AG08396 (cell line): ENCODE data around the gene MAN1C1.

ENCODE experiments used
- DNase-seq: peaks from one replicate; pipeline ENCODE4 v3.0.0; 2012; ENCODE audit warnings: low spot score, mixed read lengths

MAN1C1 gene

GRCh38 chr1:25742316-25742715, 125.7 kb downstream of the MAN1C1 start:
- no peak for DNase-seq

GRCh38 chr1:25743164-25744139, 126.9 kb downstream of the MAN1C1 start:
- DNase-seq = peak; percentile 69

DNA sequence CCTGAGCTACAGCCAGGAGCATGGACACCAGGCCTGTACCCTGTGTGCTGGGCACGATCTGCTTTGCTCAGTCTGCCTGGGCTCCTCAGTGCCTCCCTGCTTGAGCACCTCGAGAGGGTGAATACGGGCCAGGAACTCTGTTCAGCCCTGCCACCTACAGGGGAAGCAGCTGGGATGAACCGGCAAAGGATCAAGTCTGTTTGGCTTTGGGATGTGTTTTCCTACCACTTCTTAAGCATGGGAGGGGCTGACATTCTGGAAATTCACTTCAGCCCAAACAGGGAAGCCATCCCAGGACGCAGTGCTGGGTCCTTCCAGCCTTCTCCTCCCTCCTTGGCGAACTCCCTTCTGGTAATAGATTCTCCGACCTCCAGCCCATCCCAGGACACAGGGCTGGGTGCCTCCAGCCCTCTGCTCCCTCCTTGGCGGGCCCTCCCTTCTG, 127.6 kb downstream of the MAN1C1 start:
- peak; percentile 78 for DNase-seq

GRCh38 chr1:25744636-25745425, 128.2 kb downstream of the MAN1C1 start:
- no peak for DNase-seq

- DNase-seq = no peak
These were observed 129.9 kb downstream of the MAN1C1 start for GRCh38 chr1:25746299-25747045.

DNA sequence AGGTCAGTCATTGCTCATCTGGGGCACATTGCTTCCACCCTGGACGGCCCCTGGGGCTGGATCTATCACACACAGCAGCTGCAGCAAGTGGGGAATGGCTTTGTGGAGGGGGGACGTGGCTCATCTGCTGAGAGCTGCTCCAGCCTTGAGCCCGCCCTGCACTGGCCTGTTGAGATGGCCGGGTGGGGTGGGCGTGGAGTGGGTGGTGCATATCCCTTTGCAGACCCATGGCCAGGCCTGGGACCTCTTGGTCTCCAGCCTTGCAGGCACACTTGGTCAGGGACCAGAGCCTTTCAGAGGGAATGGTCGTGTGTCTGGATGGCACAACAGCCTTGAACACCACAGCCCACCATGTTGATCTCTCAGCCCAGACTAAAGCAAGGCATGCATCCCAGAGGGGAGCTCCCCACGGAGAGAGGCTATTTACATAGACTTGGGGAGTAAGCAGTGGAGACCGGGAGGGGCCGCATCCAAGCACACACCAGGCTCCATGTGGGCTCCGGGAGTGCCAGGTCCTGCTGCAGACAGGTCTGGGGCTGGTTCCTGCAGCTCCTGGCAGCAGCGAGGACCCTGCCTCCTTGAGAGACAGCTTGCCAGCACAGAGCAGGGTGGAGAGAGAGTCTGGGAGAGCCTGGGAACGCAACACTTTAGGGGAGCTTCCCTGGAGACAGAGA, 130.6 kb downstream of the MAN1C1 start:
- DNase-seq = no peak

GRCh38 chr1:25748531-25749205, 132.1 kb downstream of the MAN1C1 start:
- no peak for DNase-seq

DNA sequence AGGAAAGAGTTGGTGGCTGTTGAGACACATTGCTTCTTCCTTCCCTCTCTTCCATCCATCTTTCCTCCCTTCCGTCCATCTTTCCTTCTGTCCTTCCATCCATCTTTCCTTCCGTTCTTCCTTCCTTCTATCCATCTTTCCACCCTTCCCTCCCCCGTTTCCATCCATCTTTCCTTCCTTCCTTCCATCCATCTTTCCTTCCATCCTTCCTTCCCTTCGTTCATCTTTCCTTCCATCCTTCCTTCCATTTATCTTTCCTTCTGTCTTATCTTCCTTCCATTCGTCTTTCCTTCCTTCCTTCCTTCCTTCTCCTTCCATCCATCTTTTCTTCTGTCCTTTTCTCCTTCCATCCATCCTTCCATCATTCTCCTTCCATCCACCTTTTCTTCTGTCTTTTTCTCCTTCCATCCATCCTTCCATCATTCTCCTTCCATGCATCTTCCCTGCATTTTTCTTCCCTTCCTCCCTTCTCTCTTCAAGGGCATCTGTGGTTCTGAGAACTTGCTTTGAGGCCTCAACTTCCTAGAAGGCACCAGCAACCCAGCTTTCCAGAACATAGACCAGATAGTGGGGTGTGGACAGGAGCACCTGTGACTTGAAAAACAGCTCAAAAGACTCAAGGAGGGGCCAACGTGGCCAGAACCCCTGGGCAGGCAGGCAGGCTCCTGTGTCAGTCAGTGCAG, 134.5 kb downstream of the MAN1C1 start:
- no peak for DNase-seq

DNA sequence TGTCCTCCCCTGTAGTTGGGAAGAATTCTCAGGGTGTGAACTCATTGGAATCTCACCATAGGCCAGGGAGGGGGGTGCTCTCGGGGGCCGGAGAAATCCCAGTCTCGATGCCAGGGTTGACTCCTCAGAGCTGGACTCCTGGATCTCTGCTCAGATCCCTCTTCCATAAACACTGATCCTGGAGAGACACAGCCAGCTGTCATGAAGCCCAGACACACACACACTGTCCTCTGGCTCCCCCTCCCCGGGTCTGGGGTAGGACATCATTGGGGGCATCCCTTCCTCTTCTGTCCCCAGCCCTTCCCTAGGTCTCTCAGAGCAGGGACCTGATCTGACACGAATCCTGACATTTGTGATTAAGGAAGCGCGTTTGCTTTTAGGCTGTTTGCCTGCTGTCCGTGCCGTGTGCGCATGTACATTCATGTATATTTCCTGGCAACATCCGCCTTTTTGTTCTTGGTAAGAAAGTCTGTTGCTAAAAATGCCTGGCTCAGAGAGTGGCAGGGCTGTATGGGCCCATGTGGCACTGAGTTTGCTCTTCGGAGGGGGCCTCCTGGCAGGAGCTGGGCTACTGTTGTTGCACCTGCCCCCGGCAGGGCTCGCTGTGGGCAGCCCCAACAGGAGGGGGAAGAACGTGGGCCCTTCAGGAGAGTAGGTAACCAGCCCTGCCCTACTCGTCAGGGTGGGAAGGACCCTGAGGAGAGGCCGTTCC, 138.0 kb downstream of the MAN1C1 start:
- no peak for DNase-seq

- DNase-seq = no peak
These were observed 139.0 kb downstream of the MAN1C1 start for GRCh38 chr1:25755475-25756125.

DNA sequence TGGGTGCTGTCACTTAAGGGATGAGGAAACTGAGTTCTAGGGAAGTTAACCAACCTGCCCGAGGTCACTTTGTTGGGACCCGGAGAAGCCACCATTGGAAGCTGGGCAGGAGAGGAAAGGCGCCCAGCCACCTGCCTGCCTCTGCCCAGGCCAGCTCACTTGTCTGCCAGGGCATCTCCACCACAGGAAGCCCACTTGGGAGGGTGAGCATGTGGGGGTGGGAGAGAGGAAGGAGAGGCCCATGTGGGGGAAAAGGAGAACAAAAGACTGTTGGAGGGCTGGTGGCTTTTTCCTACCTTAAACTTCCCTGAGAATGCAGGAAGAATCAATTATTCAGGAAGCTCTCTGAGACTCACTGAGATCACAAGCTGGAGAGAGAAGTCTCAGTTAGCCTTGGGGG, 139.6 kb downstream of the MAN1C1 start:
- no peak for DNase-seq

- no peak for DNase-seq
These were observed 140.7 kb downstream of the MAN1C1 start for GRCh38 chr1:25757151-25757845.

DNA sequence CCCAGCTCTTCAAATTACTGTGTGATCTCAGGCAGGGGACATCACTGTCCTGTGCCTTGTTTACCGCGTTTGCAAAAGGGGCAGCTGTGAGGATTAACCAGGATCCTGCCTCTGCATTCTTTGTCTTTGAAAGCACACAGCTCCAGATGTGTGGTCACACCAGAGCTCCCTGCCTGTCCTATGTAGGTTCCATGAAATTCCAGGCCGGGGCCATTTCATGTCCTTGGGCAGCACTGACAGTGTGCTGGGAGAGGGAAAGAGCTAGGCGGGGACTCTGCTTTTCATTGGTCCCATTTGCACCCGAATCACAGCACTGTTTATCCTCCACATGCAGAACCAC, 141.2 kb downstream of the MAN1C1 start:
- no peak for DNase-seq

DNA sequence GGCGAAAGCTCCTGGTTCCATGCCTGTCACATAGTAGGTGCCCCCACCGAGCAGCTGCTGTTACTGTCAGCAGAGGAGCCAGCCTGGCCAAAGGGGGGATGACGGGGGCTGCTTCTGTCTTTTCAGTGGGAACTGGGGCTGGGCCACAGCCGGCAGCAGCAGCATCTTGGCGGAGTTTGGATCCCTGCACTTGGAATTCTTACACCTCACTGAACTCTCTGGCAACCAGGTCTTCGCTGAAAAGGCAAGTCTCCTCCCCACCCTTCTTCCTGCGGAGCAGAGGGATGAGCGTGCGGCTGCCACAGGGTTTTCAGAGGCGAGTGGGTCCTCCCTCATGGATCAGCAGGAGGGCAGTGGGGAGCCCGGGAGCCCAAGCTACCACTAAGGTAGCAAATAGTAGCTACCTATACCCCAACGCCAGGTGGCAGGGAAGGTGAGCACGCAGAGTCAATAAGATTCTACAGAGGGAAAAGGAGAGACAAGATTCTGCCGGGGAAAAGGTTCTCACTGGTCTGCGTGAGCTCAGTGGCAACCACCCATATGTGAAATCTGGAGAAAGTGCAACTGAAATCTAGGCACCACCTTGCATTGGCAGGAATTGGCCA, 142.0 kb downstream of the MAN1C1 start:
- DNase-seq = no peak

DNA sequence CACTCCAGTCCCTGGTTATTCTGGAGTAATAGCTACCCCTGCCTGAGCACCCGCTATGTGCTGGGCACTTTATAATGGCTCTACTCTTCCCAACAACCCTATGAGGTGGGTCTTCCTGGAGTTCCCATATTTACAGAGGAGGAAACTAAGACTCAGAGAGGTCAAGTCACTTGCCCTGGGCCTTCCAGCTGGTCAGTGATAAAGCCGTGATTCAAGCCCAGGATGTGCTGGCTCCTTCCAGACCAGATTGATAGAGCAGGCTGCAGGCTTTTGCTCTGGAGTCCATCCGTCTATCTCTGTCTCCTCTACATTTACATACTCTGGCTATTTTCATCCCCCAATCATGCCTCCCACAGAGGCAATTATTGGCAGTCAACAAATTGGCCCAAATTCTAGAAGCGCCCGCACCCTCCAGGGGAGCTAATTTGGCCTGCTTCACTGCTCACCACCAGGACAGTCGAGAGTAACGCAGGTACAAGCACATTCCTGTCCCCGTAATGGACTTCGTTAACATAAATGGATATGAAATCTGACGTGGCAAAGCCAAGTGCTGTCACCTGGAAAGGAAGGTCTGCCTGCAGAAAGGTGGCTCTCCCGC, 143.6 kb downstream of the MAN1C1 start:
- no peak for DNase-seq

GRCh38 chr1:25760871-25761270, 144.3 kb downstream of the MAN1C1 start:
- DNase-seq = no peak

DNA sequence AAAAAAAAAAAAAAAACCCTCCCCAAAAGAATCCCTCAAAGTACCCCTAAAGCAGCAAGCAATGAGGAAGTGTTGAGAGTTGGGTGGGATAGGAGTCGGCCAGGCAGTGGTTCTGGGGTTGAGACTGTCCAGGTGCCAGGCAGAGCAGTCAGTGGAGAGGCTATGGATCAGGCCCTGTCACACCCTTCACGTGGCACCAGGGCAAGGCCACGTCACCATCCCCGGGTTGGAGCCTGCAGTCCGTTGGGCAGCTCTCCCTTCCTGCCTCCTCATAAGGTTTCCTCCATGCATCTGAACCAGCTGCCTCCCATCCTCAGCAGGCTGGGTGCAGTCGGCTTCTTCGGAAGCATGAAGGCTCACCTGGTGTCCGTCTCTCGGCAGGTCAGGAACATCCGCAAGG, 146.9 kb downstream of the MAN1C1 start:
- no peak for DNase-seq
